GM12872 (cell line): Measurements from ENCODE around the gene MACROD2.

Experiments
- CTCF ChIP-seq: IDR thresholded peaks from 3 replicates; pipeline ENCODE4 v1.5.1; 2011; ENCODE audit warnings: low read depth, mild to moderate bottlenecking, low read length, moderate library complexity; ENCODE audit not compliant: insufficient read depth

Gene MACROD2

GRCh38 chr20:14996883-14997672 is 1001.8 kb downstream of the MACROD2 start:
- TF ChIP-seq CTCF, result no peak

GRCh38 chr20:14997791-14998190 is 1002.5 kb downstream of the MACROD2 start:
- TF ChIP-seq CTCF, result no peak

- TF ChIP-seq CTCF, result no peak
Measured at GRCh38 chr20:15005300-15005986, 1010.1 kb downstream of the MACROD2 start.

GRCh38 chr20:15011631-15012030 is 1016.3 kb downstream of the MACROD2 start:
- TF ChIP-seq CTCF, result no peak

GRCh38 chr20:15012566-15012965 is 1017.2 kb downstream of the MACROD2 start:
- TF ChIP-seq CTCF, result no peak

- TF ChIP-seq CTCF, result no peak
Measured at GRCh38 chr20:15018966-15019365, 1023.6 kb downstream of the MACROD2 start.

GRCh38 chr20:15020845-15021244 is 1025.5 kb downstream of the MACROD2 start:
- TF ChIP-seq CTCF, result no peak
